Fibroblast of peridontal ligament (primary cell): ENCODE results near the gene MED23.

ENCODE experiments used
- DNase-seq: peaks from one replicate; pipeline ENCODE4 v3.0.0-alpha.2; 2010; ENCODE audit errors: extremely low read depth

MED23 gene

GRCh38 chr6:131627724-131628682 lies at the start of gene MED23:
Gene MED23, minus strand, starts transcription at chr6:131628242. Its CDS starts 193 bp downstream, at chr6:131628049.
- DNase-seq = peak; percentile 93

- DNase-seq = no peak
These were observed 45.1 kb upstream of the MED23 start for GRCh38 chr6:131673184-131673583.

DNA sequence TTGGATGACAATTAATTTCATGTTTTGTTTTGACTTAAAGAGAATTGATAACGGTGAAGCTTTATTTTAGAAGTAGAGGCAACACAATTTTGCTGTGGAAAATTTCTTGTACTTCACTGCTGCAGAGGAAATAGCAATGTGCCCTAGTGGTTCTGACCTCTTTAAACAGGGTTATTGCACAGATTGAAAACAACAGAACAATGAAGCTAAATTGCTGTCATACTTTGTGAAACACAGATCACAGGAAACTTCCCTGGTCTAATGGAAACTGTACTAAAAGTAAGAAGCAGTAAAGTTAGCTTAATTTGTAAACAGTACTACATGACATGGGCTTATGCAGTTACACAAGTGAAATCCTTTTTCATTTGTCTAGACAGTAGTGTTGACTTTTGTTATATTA lies 41.8 kb upstream of the MED23 start:
- no peak for DNase-seq

GRCh38 chr6:131663578-131664165 lies 35.6 kb upstream of the MED23 start:
- DNase-seq = no peak

- DNase-seq = no peak
These were observed 32.2 kb upstream of the MED23 start for GRCh38 chr6:131660195-131660594.

DNA sequence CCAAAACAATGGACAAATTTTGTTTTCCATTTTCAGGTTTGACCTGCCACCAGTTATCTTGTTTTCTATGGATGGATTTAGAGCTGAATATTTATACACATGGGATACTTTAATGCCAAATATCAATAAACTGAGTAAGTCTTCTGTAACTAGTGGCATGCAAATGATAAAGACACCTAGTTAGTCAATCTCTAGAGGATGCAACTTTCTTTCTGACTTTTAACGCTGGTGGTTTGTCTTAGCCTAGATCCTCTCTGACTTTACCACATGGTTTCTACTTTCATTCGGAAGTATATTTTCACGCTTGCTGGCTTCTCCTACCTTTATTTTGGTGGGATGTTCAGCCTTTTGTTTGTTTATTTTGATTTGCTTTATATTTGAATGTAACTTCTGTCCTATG lies 30.2 kb upstream of the MED23 start:
- DNase-seq = no peak

DNA sequence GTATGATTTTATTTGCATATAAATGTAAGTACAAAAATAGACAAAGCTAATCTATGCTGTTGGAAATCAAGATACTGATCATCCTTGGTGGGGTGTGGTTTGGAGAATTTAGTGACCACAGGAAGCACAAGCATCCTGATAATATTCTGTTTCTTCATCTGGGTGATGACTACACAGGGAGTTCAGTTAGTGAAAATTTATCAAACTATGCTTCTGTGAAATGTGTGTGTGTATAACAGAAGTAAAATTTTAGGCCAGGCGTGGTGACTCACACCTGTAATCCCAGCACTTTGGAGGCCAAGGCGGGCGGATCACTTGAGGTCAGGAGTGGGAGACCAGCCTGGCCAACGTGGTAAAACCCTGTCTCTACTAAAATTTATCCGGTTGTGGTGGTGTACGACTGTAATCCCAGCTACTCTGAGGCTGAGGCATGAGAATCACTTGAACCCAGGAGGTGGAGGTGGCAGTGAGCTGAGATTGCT lies 29.6 kb upstream of the MED23 start:
- DNase-seq = peak; percentile 30

GRCh38 chr6:131657222-131657621 lies 29.2 kb upstream of the MED23 start:
- DNase-seq = no peak

- DNase-seq = no peak
These were observed 28.6 kb upstream of the MED23 start for GRCh38 chr6:131656667-131657066.

DNA sequence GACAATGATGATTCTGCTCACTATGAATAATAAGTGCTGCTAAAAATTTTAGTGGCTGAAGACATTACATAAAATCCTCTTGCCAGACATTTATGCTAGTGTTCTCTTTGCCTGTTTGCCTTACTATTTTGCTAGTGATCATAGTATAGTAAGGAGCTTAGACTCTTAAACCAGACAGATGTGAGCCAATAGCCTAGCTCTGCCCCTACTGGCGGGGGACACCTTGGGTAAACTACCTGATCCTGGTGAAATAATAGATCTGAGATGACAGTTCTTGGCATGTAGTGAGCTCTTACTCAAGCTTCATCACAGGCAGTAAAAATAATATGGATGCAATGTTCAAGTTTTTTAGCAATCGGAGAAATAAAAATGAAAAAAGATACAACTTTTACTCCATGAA lies 27.9 kb upstream of the MED23 start:
- DNase-seq = no peak

GRCh38 chr6:131655387-131655786 lies 27.3 kb upstream of the MED23 start:
- DNase-seq = no peak

- DNase-seq = no peak
These were observed 26.3 kb upstream of the MED23 start for GRCh38 chr6:131654326-131654725.

GRCh38 chr6:131652472-131652871 lies 24.4 kb upstream of the MED23 start:
- no peak for DNase-seq

GRCh38 chr6:131651782-131652181 lies 23.7 kb upstream of the MED23 start:
- no peak for DNase-seq

DNA sequence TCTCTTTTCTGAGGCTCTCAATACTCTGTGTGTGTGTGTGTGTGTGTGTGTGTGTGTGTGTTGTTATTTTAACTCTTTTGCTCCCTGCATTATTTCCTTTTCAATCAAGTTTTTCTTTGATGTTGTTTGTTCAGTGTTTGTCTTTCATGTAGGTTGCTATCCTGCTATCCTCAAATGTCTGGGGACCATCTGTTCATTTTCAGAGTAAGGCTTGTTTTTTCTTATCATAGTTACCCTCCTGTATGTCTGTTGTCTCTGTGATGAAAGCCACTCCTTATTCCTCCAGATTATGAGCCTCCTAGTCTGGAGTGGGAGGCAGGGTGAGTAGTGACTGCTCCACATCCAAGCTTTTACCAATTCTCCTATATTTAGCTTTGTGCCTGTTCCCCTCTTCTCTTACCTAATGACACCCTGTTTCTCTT lies 18.2 kb upstream of the MED23 start:
- no peak for DNase-seq

DNA sequence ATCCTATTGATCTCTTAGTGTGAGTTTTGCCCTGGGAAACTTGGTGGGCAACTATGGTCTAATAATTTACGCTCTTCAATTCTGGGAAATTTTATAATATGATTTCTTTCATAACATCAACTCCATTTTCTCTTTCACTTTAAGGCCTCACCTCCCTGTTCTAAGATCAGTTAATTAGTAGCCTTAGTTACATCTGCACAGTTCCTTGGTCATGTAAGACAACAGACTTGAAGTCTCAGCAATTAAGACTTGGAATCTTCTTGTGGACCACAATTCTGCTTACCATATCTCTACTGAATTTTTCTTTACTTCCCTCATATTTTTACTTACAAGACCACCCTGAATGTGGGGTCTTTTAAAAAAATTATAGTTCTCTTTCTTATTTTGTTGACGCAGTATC lies 17.8 kb upstream of the MED23 start:
- no peak for DNase-seq

GRCh38 chr6:131644921-131645320 lies 16.9 kb upstream of the MED23 start:
- no peak for DNase-seq

DNA sequence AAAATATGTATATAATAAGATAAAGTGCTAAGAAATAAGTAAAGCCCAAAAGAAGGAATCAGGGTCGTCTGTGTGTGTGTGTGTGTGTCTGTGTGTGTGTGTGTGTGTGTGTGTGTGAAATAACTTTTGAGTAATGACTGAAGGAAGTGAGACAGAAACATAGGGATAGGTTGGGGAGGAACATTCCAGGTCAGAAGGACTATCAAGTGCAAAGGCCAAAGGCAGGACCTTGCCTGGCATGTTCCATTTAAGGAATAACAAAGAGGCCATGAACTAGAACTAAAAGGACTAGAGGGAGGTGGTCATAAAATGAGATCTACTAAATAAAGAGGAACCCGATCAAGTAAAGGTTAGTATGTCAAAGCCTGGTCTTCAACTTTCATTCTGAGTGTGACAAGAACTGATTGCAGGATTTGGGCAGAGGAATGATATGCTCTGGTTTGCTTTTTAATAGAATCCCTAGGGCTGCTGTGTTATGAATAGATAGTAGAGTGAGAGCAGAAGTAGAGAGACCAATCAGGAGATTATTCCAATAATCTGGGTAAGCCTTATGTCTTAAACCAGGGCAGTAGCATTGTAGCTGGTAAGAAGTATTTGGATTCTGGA lies 15.9 kb upstream of the MED23 start:
- DNase-seq = no peak

GRCh38 chr6:131642987-131643611 lies 15.1 kb upstream of the MED23 start:
- DNase-seq = no peak

DNA sequence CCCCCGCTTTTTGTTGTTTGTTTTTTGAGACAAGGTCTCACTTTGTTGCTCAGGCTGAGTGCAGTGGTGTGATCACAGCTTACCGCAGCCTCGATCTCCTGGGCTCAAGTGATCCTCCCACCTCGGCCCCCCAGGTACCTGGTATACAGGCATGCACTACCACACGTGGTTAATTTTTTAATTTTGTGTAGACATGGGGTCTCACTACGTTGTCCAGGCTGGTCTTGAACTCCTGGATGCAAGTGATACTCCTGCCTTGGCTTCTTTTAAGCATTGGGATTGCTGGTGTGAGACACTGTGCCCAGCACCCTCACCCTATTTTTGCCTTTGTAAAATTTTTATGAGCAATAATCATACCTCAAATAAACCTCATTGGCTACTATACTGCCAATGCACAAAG lies 14.5 kb upstream of the MED23 start:
- no peak for DNase-seq

- no peak for DNase-seq
These were observed 13.5 kb upstream of the MED23 start for GRCh38 chr6:131641554-131641953.

GRCh38 chr6:131640576-131640975 lies 12.5 kb upstream of the MED23 start:
- DNase-seq = no peak
